Measurements from ENCODE around the gene GK. TPM values are rescaled to one million over a fixed set of nuclear protein-coding genes. Genes with fewer than 3 reads are reported as not detected.
"Not testable (repeated sequence)": the region's sequence is repeated elsewhere in the genome, so short reads cannot be mapped to it uniquely, and the experiment has no call there.

GK gene
- total RNA-seq, 4 donors from 2014 or later = 0.15 to 5.7 (median 2.9) TPM

- Histone ChIP-seq H3K36me3 (no peaks in the 10 kb centered on the region), H3K27me3 (no peaks in the 10 kb centered on the region), H3K27ac (peak overlapping the region in 3 of 4 donors; percentile 31 to 56 (median 54)), H3K9me3 (no peaks in the 10 kb centered on the region), H3K4me1 (no peaks in the 10 kb centered on the region), H3K4me3 (no peak overlapping the region)
- intact Hi-C loops (cut with DNase I; ENCODE audit: low total_unique reads) = no loop called here
- ATAC-seq (peak; percentile 99), DNase-seq (peak; percentile 22 to 51)
- in situ Hi-C loops (cut with MboI; ENCODE audit: low sequenced_read_pairs in 4 of 4) = no loop called here
- TF ChIP-seq POLR2A (IDR thresholded peaks at IDR 0.05) (no peak), CTCF (IDR thresholded peaks at IDR 0.05 in 4 of 5, conservative IDR thresholded peaks at IDR 0.05 in 1 of 5) (no peak)
These were observed 32.1 kb upstream of the GK start for GRCh38 chrX:30620980-30621618.

GRCh38 chrX:30622361-30622760, 30.9 kb upstream of the GK start:
- no peak for TF ChIP-seq POLR2A (IDR thresholded peaks at IDR 0.05)
- no peak for TF ChIP-seq CTCF (IDR thresholded peaks at IDR 0.05 in 4 of 5, conservative IDR thresholded peaks at IDR 0.05 in 1 of 5)
- H3K36me3 ChIP-seq = no peaks in the 10 kb centered on the region
- intact Hi-C loops (cut with DNase I; ENCODE audit: low total_unique reads) = no loop called here
- H3K4me3 ChIP-seq = no peak overlapping the region
- in situ Hi-C loops (cut with MboI; ENCODE audit: low sequenced_read_pairs in 4 of 4) = no loop called here
- H3K27me3 ChIP-seq = no peaks in the 10 kb centered on the region
- no peaks in the 10 kb centered on the region for H3K9me3 ChIP-seq
- no peak overlapping the region for H3K27ac ChIP-seq
- DNase-seq (no peak), ATAC-seq (no peak)
- H3K4me1 ChIP-seq = no peaks in the 10 kb centered on the region

- Histone ChIP-seq H3K4me3 (no peak overlapping the region), H3K9me3 (no peaks in the 10 kb centered on the region), H3K27ac (no peak overlapping the region), H3K36me3 (no peaks in the 10 kb centered on the region), H3K27me3 (no peaks in the 10 kb centered on the region), H3K4me1 (no peaks in the 10 kb centered on the region)
- intact Hi-C loops (cut with DNase I; ENCODE audit: low total_unique reads) (no loop called here), in situ Hi-C loops (cut with MboI; ENCODE audit: low sequenced_read_pairs in 4 of 4) (no loop called here)
- DNase-seq (no peak), ATAC-seq (no peak)
- TF ChIP-seq POLR2A (IDR thresholded peaks at IDR 0.05) (no peak), CTCF (IDR thresholded peaks at IDR 0.05 in 4 of 5, conservative IDR thresholded peaks at IDR 0.05 in 1 of 5) (no peak)
These were observed 26.8 kb upstream of the GK start for GRCh38 chrX:30626402-30626801.

- in situ Hi-C loops (cut with MboI; ENCODE audit: low sequenced_read_pairs in 4 of 4) = no loop called here
- Histone ChIP-seq H3K4me1 (no peaks in the 10 kb centered on the region), H3K36me3 (no peaks in the 10 kb centered on the region), H3K27me3 (no peaks in the 10 kb centered on the region), H3K27ac (no peak overlapping the region), H3K9me3 (no peaks in the 10 kb centered on the region), H3K4me3 (no peak overlapping the region)
- no peak for TF ChIP-seq CTCF (IDR thresholded peaks at IDR 0.05 in 4 of 5, conservative IDR thresholded peaks at IDR 0.05 in 1 of 5)
- ATAC-seq (no peak), DNase-seq (no peak)
- intact Hi-C loops (cut with DNase I; ENCODE audit: low total_unique reads) = no loop called here
These were observed 25.2 kb upstream of the GK start for GRCh38 chrX:30627818-30628652.

GRCh38 chrX:30634070-30634469, 19.2 kb upstream of the GK start:
- intact Hi-C loops (cut with DNase I; ENCODE audit: low total_unique reads); H3K4me3 ChIP-seq; DNase-seq; H3K36me3 ChIP-seq; in situ Hi-C loops (cut with MboI; ENCODE audit: low sequenced_read_pairs in 4 of 4); ATAC-seq; H3K27me3 ChIP-seq; H3K9me3 ChIP-seq; H3K27ac ChIP-seq; H3K4me1 ChIP-seq: not testable (repeated sequence)
